ENCODE results near the gene THBS1.

Gene THBS1

GRCh38 chr15:39589815-39590644 lies 9.2 kb downstream of the THBS1 start:
- no peak for DNase-seq

GRCh38 chr15:39591141-39591895 lies 10.4 kb downstream of the THBS1 start:
- no peak for DNase-seq

GRCh38 chr15:39591896-39592315 lies 11.0 kb downstream of the THBS1 start:
- DNase-seq = no peak

GRCh38 chr15:39592500-39592899 lies 11.6 kb downstream of the THBS1 start:
- DNase-seq = no peak

- no peak for DNase-seq
These were observed 12.3 kb downstream of the THBS1 start for GRCh38 chr15:39593071-39593655.

GRCh38 chr15:39593656-39594445 lies 13.0 kb downstream of the THBS1 start:
- DNase-seq = no peak

GRCh38 chr15:39594446-39595337 lies 13.8 kb downstream of the THBS1 start:
- DNase-seq = no peak

- DNase-seq = no peak
These were observed 14.7 kb downstream of the THBS1 start for GRCh38 chr15:39595338-39596221.

GRCh38 chr15:39596358-39597051 lies 15.6 kb downstream of the THBS1 start:
- no peak for DNase-seq

GRCh38 chr15:39597336-39597735 lies 16.5 kb downstream of the THBS1 start:
- DNase-seq = no peak

GRCh38 chr15:39597751-39598185 lies 16.9 kb downstream of the THBS1 start:
- no peak for DNase-seq

- no peak for DNase-seq
These were observed 17.4 kb downstream of the THBS1 start for GRCh38 chr15:39598186-39598850.

GRCh38 chr15:39598958-39599845 lies 18.3 kb downstream of the THBS1 start:
- no peak for DNase-seq

- DNase-seq = no peak
These were observed 19.0 kb downstream of the THBS1 start for GRCh38 chr15:39599871-39600270.

- DNase-seq = no peak
These were observed 21.3 kb downstream of the THBS1 start for GRCh38 chr15:39602143-39602542.

- DNase-seq = no peak
These were observed 24.3 kb downstream of the THBS1 start for GRCh38 chr15:39605146-39605545.

- DNase-seq = no peak
These were observed 27.6 kb downstream of the THBS1 start for GRCh38 chr15:39608185-39609139.
